Mammary epithelial cell (primary cell): ENCODE measurements around the gene KRTAP8-1.

Experiments used
- EZH2 ChIP-seq: IDR thresholded peaks from 2 replicates; pipeline ENCODE4 v1.6.1; 2012; ENCODE audit warnings: low read length, inconsistent platforms, borderline replicate concordance
- TF ChIP-seq, protein P1 (sequence below), 2 donors: IDR thresholded peaks in 1 of 2; conservative IDR thresholded peaks in 1 of 2; 2 replicates each; pipeline ENCODE4 v1.5.1; 2011 to 2012; ENCODE audit warnings: inconsistent platforms in 2 of 2, low read length in 2 of 2, mild to moderate bottlenecking in 2 of 2, control low read depth in 1 of 2, low read depth in 1 of 2; ENCODE audit not compliant: insufficient read depth in 1 of 2; ENCODE audit errors: extremely low read depth in 1 of 2

GRCh38 chr21:30779249-30779648 is 33.8 kb downstream of the KRTAP8-1 start:
- TF ChIP-seq EZH2, result no peak
- TF ChIP-seq, protein P1, sequence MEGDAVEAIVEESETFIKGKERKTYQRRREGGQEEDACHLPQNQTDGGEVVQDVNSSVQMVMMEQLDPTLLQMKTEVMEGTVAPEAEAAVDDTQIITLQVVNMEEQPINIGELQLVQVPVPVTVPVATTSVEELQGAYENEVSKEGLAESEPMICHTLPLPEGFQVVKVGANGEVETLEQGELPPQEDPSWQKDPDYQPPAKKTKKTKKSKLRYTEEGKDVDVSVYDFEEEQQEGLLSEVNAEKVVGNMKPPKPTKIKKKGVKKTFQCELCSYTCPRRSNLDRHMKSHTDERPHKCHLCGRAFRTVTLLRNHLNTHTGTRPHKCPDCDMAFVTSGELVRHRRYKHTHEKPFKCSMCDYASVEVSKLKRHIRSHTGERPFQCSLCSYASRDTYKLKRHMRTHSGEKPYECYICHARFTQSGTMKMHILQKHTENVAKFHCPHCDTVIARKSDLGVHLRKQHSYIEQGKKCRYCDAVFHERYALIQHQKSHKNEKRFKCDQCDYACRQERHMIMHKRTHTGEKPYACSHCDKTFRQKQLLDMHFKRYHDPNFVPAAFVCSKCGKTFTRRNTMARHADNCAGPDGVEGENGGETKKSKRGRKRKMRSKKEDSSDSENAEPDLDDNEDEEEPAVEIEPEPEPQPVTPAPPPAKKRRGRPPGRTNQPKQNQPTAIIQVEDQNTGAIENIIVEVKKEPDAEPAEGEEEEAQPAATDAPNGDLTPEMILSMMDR (conservative IDR thresholded peaks at IDR 0.05 in 1 of 2, IDR thresholded peaks at IDR 0.05 in 1 of 2; ENCODE audit: extremely low read depth in 1 of 2, insufficient read depth in 1 of 2, low read depth in 1 of 2, low read length in 2 of 2), result no peak
